Loucy (cell line): Measurements from ENCODE around the gene PCDHAC1.

Experiments
- H2AFZ ChIP-seq: fragments of 200-600 bp; sonication (generic); 2 replicates; pipeline ENCODE4 v1.6.0; 2016; ENCODE audit warnings: antibody characterized with exemption, mild to moderate bottlenecking, low read length, moderate library complexity
- H3F3A ChIP-seq: fragments of 200-600 bp; 2 replicates; pipeline ENCODE4 v1.6.0; 2016; ENCODE audit warnings: antibody characterized with exemption, low read depth, mild to moderate bottlenecking
- H3K27me3 ChIP-seq: fragments of 200-600 bp; sonication (generic); 2 replicates; pipeline ENCODE4 v1.6.1; 2014; ENCODE audit warnings: low read length, mild to moderate bottlenecking; ENCODE audit not compliant: insufficient read depth, poor library complexity, severe bottlenecking
- H3K36me3 ChIP-seq: fragments of 200-600 bp; sonication (generic); 2 replicates; pipeline ENCODE4 v1.6.1; 2016; ENCODE audit warnings: low read length; ENCODE audit not compliant: insufficient read depth
- H3K4me1 ChIP-seq: fragments of 200-600 bp; sonication (generic); 2 replicates; pipeline ENCODE4 v1.5.1; 2014; ENCODE audit warnings: low read length, mild to moderate bottlenecking; ENCODE audit not compliant: insufficient read depth, poor library complexity, severe bottlenecking
- H3K4me2 ChIP-seq: fragments of 200-600 bp; sonication (generic); 2 replicates; pipeline ENCODE4 v1.6.0; 2014; ENCODE audit warnings: antibody characterized with exemption, low read length, low read depth, mild to moderate bottlenecking; ENCODE audit not compliant: poor library complexity, severe bottlenecking
- H3K4me3 ChIP-seq: fragments of 200-600 bp; sonication (generic); 2 replicates; pipeline ENCODE4 v1.5.1; 2014; ENCODE audit warnings: low read length, mild to moderate bottlenecking, mixed read lengths; ENCODE audit not compliant: poor library complexity, severe bottlenecking
- H3K79me2 ChIP-seq: fragments of 200-600 bp; sonication (generic); 2 replicates; pipeline ENCODE4 v1.6.1; 2014; ENCODE audit warnings: low read length; ENCODE audit not compliant: insufficient read depth
- H3K9ac ChIP-seq: fragments of 200-600 bp; sonication (generic); 2 replicates; pipeline ENCODE4 v1.6.0; 2014; ENCODE audit warnings: mild to moderate bottlenecking, low read depth, low read length, moderate library complexity; ENCODE audit not compliant: poor library complexity, severe bottlenecking
- H3K9me2 ChIP-seq: fragments of 200-600 bp; sonication (generic); replicated peaks from 2 replicates; pipeline ENCODE4 v1.6.1; 2016; ENCODE audit warnings: low read depth, low read length, mixed read lengths
- H3K9me3 ChIP-seq: fragments of 200-600 bp; sonication (generic); 2 replicates; pipeline ENCODE4 v1.6.1; 2014; ENCODE audit warnings: mild to moderate bottlenecking, antibody characterized with exemption, low read length, low read depth; ENCODE audit not compliant: insufficient read depth
- H4K20me1 ChIP-seq: fragments of 200-600 bp; sonication (generic); 2 replicates; pipeline ENCODE4 v1.6.0; 2014; ENCODE audit warnings: antibody characterized with exemption, low read length, mild to moderate bottlenecking; ENCODE audit not compliant: insufficient read depth, poor library complexity, severe bottlenecking
- EZH2phosphoT487 ChIP-seq: fragments of 200-600 bp; IDR thresholded peaks from 2 replicates; pipeline ENCODE4 v1.6.1; 2018; ENCODE audit warnings: antibody characterized with exemption, mild to moderate bottlenecking, moderate library complexity, borderline replicate concordance
- TF ChIP-seq, protein P1 (sequence below): fragments of 200-600 bp; sonication (generic); conservative IDR thresholded peaks from 2 replicates; pipeline ENCODE4 v1.5.1; 2014; ENCODE audit warnings: mild to moderate bottlenecking, antibody characterized with exemption, low read length

Gene PCDHAC1

DNA sequence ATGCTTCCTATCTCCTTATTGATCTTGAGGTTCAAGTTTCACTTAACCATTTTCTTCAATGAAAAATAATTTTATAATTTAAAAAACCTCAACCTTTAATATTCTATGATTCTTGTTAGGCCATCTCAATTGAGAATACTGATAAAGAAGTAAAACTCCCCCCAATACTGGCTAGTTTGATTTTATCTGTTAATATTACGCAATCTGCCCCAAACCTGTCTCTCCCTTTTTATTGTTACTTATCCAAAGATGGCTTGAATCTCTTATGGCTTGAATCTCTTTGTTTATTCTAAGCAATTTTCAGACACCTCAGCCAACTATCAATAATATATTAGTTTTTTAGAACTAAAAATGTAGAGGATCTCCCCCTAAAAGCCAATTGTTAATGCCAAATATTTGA lies 36.1 kb downstream of the PCDHAC1 start:
- no peak for TF ChIP-seq EZH2phosphoT487
- TF ChIP-seq, protein P1, sequence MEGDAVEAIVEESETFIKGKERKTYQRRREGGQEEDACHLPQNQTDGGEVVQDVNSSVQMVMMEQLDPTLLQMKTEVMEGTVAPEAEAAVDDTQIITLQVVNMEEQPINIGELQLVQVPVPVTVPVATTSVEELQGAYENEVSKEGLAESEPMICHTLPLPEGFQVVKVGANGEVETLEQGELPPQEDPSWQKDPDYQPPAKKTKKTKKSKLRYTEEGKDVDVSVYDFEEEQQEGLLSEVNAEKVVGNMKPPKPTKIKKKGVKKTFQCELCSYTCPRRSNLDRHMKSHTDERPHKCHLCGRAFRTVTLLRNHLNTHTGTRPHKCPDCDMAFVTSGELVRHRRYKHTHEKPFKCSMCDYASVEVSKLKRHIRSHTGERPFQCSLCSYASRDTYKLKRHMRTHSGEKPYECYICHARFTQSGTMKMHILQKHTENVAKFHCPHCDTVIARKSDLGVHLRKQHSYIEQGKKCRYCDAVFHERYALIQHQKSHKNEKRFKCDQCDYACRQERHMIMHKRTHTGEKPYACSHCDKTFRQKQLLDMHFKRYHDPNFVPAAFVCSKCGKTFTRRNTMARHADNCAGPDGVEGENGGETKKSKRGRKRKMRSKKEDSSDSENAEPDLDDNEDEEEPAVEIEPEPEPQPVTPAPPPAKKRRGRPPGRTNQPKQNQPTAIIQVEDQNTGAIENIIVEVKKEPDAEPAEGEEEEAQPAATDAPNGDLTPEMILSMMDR: no peak
- no peaks in the 10 kb centered on the region for H3K79me2 ChIP-seq
- no peaks in the 10 kb centered on the region for H3K9me2 ChIP-seq
- H3K9ac ChIP-seq: no peak overlapping the region
- H2AFZ ChIP-seq: no peak overlapping the region
- no peak overlapping the region for H3K4me3 ChIP-seq
- H3F3A ChIP-seq: no peaks in the 10 kb centered on the region
- H4K20me1 ChIP-seq: no peaks in the 10 kb centered on the region
- no peaks in the 10 kb centered on the region for H3K27me3 ChIP-seq
- H3K36me3 ChIP-seq: no peaks in the 10 kb centered on the region
- no peak overlapping the region for H3K4me2 ChIP-seq
- H3K4me1 ChIP-seq: no peaks in the 10 kb centered on the region
- no peaks in the 10 kb centered on the region for H3K9me3 ChIP-seq

DNA sequence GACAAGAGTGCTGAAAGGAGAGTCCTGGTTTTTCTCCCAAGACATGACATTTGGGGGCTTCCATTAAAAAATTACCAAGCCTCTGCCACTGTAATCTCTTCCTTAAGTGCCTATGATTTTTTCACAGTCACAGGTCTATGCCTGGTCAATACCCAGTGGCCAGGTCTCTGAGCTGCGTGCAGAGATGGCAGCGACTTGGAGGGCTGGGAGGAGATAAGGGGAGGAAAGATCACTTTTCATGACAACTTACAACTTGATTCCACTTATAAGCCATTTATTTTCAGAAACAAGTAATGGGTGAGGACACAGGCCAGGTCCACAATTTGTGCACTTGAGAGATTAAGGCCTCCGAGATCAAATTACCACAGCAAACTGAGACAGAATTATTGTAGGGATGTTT lies 38.3 kb downstream of the PCDHAC1 start:
- no peaks in the 10 kb centered on the region for H3K9me2 ChIP-seq
- H3K9me3 ChIP-seq: no peaks in the 10 kb centered on the region
- H2AFZ ChIP-seq: no peak overlapping the region
- no peaks in the 10 kb centered on the region for H3K4me1 ChIP-seq
- no peaks in the 10 kb centered on the region for H3K27me3 ChIP-seq
- no peak overlapping the region for H3K4me3 ChIP-seq
- H3K36me3 ChIP-seq: no peaks in the 10 kb centered on the region
- no peaks in the 10 kb centered on the region for H3F3A ChIP-seq
- H4K20me1 ChIP-seq: no peaks in the 10 kb centered on the region
- no peak overlapping the region for H3K9ac ChIP-seq
- TF ChIP-seq, protein P1: no peak
- no peak for TF ChIP-seq EZH2phosphoT487
- no peak overlapping the region for H3K4me2 ChIP-seq
- H3K79me2 ChIP-seq: no peaks in the 10 kb centered on the region

DNA sequence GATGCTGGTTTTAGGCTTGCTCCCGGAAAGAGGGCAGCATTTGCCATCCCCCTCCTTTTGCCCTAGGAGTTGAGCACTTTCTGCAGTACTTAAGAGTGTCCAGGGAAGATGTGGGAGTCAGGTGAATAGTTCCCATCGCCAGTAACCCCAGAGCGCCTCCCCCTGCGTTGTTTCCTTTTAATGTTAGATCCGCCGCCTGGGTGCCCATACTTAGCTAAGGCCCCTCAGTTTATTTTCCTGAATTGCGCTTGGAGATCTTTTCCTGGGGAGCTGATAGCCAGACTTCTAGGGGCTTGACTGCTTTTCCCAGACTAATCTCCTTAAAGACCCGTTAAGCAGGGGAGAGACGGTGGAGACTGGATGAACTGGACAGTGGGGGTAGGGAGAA lies 39.8 kb downstream of the PCDHAC1 start:
- Histone ChIP-seq H3K36me3 (no peaks in the 10 kb centered on the region), H3K9ac (no peak overlapping the region), H3K4me3 (no peak overlapping the region), H3K9me3 (no peaks in the 10 kb centered on the region), H4K20me1 (no peaks in the 10 kb centered on the region), H3K27me3 (no peaks in the 10 kb centered on the region), H3F3A (no peaks in the 10 kb centered on the region), H3K9me2 (no peaks in the 10 kb centered on the region), H3K4me1 (no peaks in the 10 kb centered on the region), H3K4me2 (no peak overlapping the region), H3K79me2 (no peaks in the 10 kb centered on the region), H2AFZ (no peak overlapping the region)
- TF ChIP-seq, protein P1: no peak
- no peak for TF ChIP-seq EZH2phosphoT487
